Right atrium auricular region (tissue), 2 donors: Measurements from ENCODE around the gene HTRA2. TPM values are rescaled to one million over a fixed set of nuclear protein-coding genes. Genes with fewer than 3 reads are reported as not detected.

Experiments
- DNase-seq: peaks from one replicate; pipeline ENCODE4 v3.0.0-alpha.2; 2019; ENCODE audit warnings: low spot score
- H3K27ac ChIP-seq, 2 donors: fragments of 200-600 bp; sonication (generic); 1 replicate in 1 of 2; 2 replicates in 1 of 2; pipeline ENCODE4 v1.5.1; 2016 to 2019
- H3K27me3 ChIP-seq, 2 donors: fragments of 200-600 bp; sonication (generic); one replicate each; pipeline versions ENCODE4 v1.5.1 to v1.6.0; 2017 to 2019
- H3K36me3 ChIP-seq: fragments of 200-600 bp; sonication (generic); one replicate; pipeline ENCODE4 v1.5.1; 2016
- H3K4me1 ChIP-seq, 2 donors: fragments of 200-600 bp; sonication (generic); one replicate each; pipeline versions ENCODE4 v1.5.1 to v1.6.0; 2017 to 2019
- H3K4me3 ChIP-seq, 2 donors: fragments of 200-600 bp; sonication (generic); 1 replicate in 1 of 2; 2 replicates in 1 of 2; pipeline ENCODE4 v1.5.1; 2017 to 2019; ENCODE audit warnings: mild to moderate bottlenecking in 1 of 2, moderate library complexity in 1 of 2
- H3K9me3 ChIP-seq, 2 donors: fragments of 200-600 bp; sonication (generic); one replicate each; pipeline ENCODE4 v1.5.1; 2019
- CTCF ChIP-seq, 2 donors: fragments of 200-600 bp; sonication (generic); IDR thresholded peaks; one replicate each; pipeline ENCODE4 v1.5.1; 2019; ENCODE audit warnings: antibody characterized with exemption in 2 of 2
- total RNA-seq, 2 donors: library from RNA; depleted of rRNA; stranded (reverse); fragments of >200 nt; gene quantifications; one replicate each; pipeline ENCODE4 v1.1.0, GENCODE V29; 2016

The HTRA2 gene
- total RNA-seq, 2 donors from 2014 or later: 16.0 to 27.3 TPM

- Histone ChIP-seq H3K36me3 (peaks cover 32% of the 10 kb centered on the region), H3K4me3 (no peak overlapping the region), H3K27ac (no peak overlapping the region), H3K27me3 (peaks cover 17 to 21% of the 10 kb centered on the region in 2 donors), H3K4me1 (peaks cover 0 to 29% of the 10 kb centered on the region in 2 donors), H3K9me3 (no peaks in the 10 kb centered on the region)
- DNase-seq: no peak
- TF ChIP-seq CTCF (IDR thresholded peaks at IDR 0.05): no peak
Observed at GRCh38 chr2:74495440-74495839, 34.3 kb upstream of the HTRA2 start.

- peaks cover 18 to 21% of the 10 kb centered on the region in 2 donors for H3K27me3 ChIP-seq
- H3K27ac ChIP-seq: no peak overlapping the region
- H3K4me3 ChIP-seq: peak overlapping the region in 1 of 2 donors; percentile 51
Observed at GRCh38 chr2:74496997-74497776, 32.5 kb upstream of the HTRA2 start.

GRCh38 chr2:74497777-74498499 lies 31.8 kb upstream of the HTRA2 start:
- H3K36me3 ChIP-seq: peaks cover 9% of the 10 kb centered on the region
- no peak for DNase-seq
- no peak overlapping the region for H3K27ac ChIP-seq
- H3K9me3 ChIP-seq: no peaks in the 10 kb centered on the region
- peaks cover 18 to 21% of the 10 kb centered on the region in 2 donors for H3K27me3 ChIP-seq
- H3K4me3 ChIP-seq: peak overlapping the region; percentile 9 to 51
- H3K4me1 ChIP-seq: peaks cover 0 to 42% of the 10 kb centered on the region in 2 donors
- no peak for TF ChIP-seq CTCF (IDR thresholded peaks at IDR 0.05)

More at GRCh38 chr2:74496997-74497776, 32.5 kb upstream of the HTRA2 start:
- Histone ChIP-seq H3K9me3 (no peaks in the 10 kb centered on the region), H3K36me3 (peaks cover 16% of the 10 kb centered on the region), H3K4me1 (peaks cover 0 to 34% of the 10 kb centered on the region in 2 donors)
- TF ChIP-seq CTCF (IDR thresholded peaks at IDR 0.05): no peak
- DNase-seq: no peak

- TF ChIP-seq CTCF (IDR thresholded peaks at IDR 0.05): no peak
- H3K27ac ChIP-seq: no peak overlapping the region
- DNase-seq: no peak
- no peaks in the 10 kb centered on the region for H3K9me3 ChIP-seq
- H3K36me3 ChIP-seq: peaks cover 1% of the 10 kb centered on the region
- peak overlapping the region; percentile 6 to 51 for H3K4me3 ChIP-seq
- peaks cover 18 to 21% of the 10 kb centered on the region in 2 donors for H3K27me3 ChIP-seq
- peaks cover 0 to 48% of the 10 kb centered on the region in 2 donors for H3K4me1 ChIP-seq
Observed at GRCh38 chr2:74498500-74499266, 31.1 kb upstream of the HTRA2 start.

GRCh38 chr2:74499267-74499939 lies 30.3 kb upstream of the HTRA2 start, which contains the start of gene LBX2:
TSS of gene LBX2 (minus strand) at chr2:74499603. CDS start at chr2:74499537, 66 bp downstream.
- Histone ChIP-seq H3K9me3 (no peaks in the 10 kb centered on the region), H3K27ac (no peak within 1 kb of the TSS), H3K27me3 (peaks cover 18 to 21% of the 10 kb centered on the region in 2 donors), H3K36me3 (no peaks in the 10 kb centered on the region), H3K4me3 (peak within 1 kb of the TSS; percentile 6 to 51), H3K4me1 (peaks cover 0 to 56% of the 10 kb centered on the region in 2 donors)
- DNase-seq: no peak
- TF ChIP-seq CTCF (IDR thresholded peaks at IDR 0.05): no peak
